Smooth muscle cell (in vitro differentiated cells): Measurements from ENCODE around the gene SOBP. TPM values are rescaled to one million over a fixed set of nuclear protein-coding genes. Genes with fewer than 3 reads are reported as not detected.

Experiments used
- DNase-seq: peaks from one replicate; lab custom pipeline; 2025; ENCODE audit not compliant: unreplicated experiment; lab: John Stamatoyannopoulos, UW
- H2AFZ ChIP-seq: fragments of 200-600 bp; sonication (generic); 2 replicates; pipeline ENCODE4 v1.6.0; 2016; ENCODE audit warnings: antibody characterized with exemption, low read depth, mild to moderate bottlenecking
- H3F3A ChIP-seq: fragments of 200-600 bp; sonication (generic); 2 replicates; pipeline ENCODE4 v1.6.0; 2017; ENCODE audit warnings: antibody characterized with exemption, low read depth
- H3K27ac ChIP-seq: fragments of 200-600 bp; sonication (generic); 2 replicates; pipeline ENCODE4 v1.5.1; 2016; ENCODE audit warnings: low read depth, mild to moderate bottlenecking
- H3K27me3 ChIP-seq: fragments of 200-600 bp; sonication (generic); 2 replicates; pipeline ENCODE4 v1.6.1; 2016; ENCODE audit warnings: low read depth, mild to moderate bottlenecking
- H3K36me3 ChIP-seq: fragments of 200-600 bp; sonication (generic); 2 replicates; pipeline ENCODE4 v1.5.1; 2016; ENCODE audit warnings: low read depth
- H3K4me1 ChIP-seq: fragments of 200-600 bp; sonication (generic); 2 replicates; pipeline ENCODE4 v1.5.1; 2016; ENCODE audit warnings: low read depth
- H3K4me2 ChIP-seq: fragments of 200-600 bp; sonication (generic); 2 replicates; pipeline ENCODE4 v1.6.0; 2016; ENCODE audit warnings: mild to moderate bottlenecking
- H3K4me3 ChIP-seq: fragments of 200-600 bp; sonication (generic); 2 replicates; pipeline ENCODE4 v1.5.1; 2016; ENCODE audit warnings: mild to moderate bottlenecking
- H3K79me2 ChIP-seq: fragments of 200-600 bp; sonication (generic); 2 replicates; pipeline ENCODE4 v1.6.0; 2016; ENCODE audit warnings: low read depth, mild to moderate bottlenecking
- H3K9ac ChIP-seq: fragments of 200-600 bp; sonication (generic); 2 replicates; pipeline ENCODE4 v1.6.0; 2016; ENCODE audit warnings: low read depth
- H3K9me3 ChIP-seq: fragments of 200-600 bp; sonication (generic); replicated peaks from 2 replicates; pipeline ENCODE4 v1.5.1; 2016; ENCODE audit warnings: low read depth
- H4K20me1 ChIP-seq: fragments of 200-600 bp; sonication (generic); 2 replicates; pipeline ENCODE4 v1.6.0; 2016; ENCODE audit warnings: low read depth
- CTCF ChIP-seq: fragments of 200-600 bp; sonication (generic); IDR thresholded peaks from 2 replicates; pipeline ENCODE4 v1.5.1; 2017; ENCODE audit warnings: borderline replicate concordance, mild to moderate bottlenecking, antibody characterized with exemption; ENCODE audit not compliant: insufficient read depth, poor library complexity, severe bottlenecking
- WGBS: methylation state at CpG from one replicate; pipeline ENCODE4 v1.1.7; 2016; ENCODE audit warnings: low lambda C conversion rate; 5-methylcytosine and 5-hydroxymethylcytosine counted together
- polyA plus RNA-seq: library from polyadenylated mRNA; unstranded; fragments of >200 nt; fragmentation: Nextera tagmentation; extraction: Ambion mirVana; gene quantifications from 2 replicates; pipeline ENCODE4 v1.2.1, GENCODE V29; 2016
- total RNA-seq: library from RNA; depleted of rRNA; stranded (reverse); fragments of >200 nt; gene quantifications from 2 replicates; pipeline ENCODE4 v1.2.3, GENCODE V29; 2014

Gene SOBP
- total and polyA plus RNA-seq, 2 experiments from 2014 or later, result 0.67 to 4.0 TPM

- H3F3A ChIP-seq, result no peaks in the 10 kb centered on the region
- DNase-seq, result no peak
- H4K20me1 ChIP-seq, result no peaks in the 10 kb centered on the region
Measured at GRCh38 chr6:107557698-107558097, 67.8 kb downstream of the SOBP start.

GRCh38 chr6:107560657-107561056 lies 70.7 kb downstream of the SOBP start:
- no peaks in the 10 kb centered on the region for H4K20me1 ChIP-seq
- H3K79me2 ChIP-seq, result no peaks in the 10 kb centered on the region
- peaks cover 15% of the 10 kb centered on the region for H3K4me1 ChIP-seq
- no peak overlapping the region for H3K27ac ChIP-seq
- no peak overlapping the region for H3K4me3 ChIP-seq
- H3F3A ChIP-seq, result no peaks in the 10 kb centered on the region
- H2AFZ ChIP-seq, result no peak overlapping the region
- DNase-seq, result no peak
- TF ChIP-seq CTCF, result no peak
- H3K9ac ChIP-seq, result no peak overlapping the region
- 70% methylated on average over 4 of the region's 4 CpGs for WGBS
- H3K36me3 ChIP-seq, result no peaks in the 10 kb centered on the region
- no peaks in the 10 kb centered on the region for H3K9me3 ChIP-seq
- H3K4me2 ChIP-seq, result no peak overlapping the region
- H3K27me3 ChIP-seq, result no peaks in the 10 kb centered on the region

More at GRCh38 chr6:107557698-107558097, 67.8 kb downstream of the SOBP start:
- no peak for TF ChIP-seq CTCF
- Histone ChIP-seq H3K27ac (no peak overlapping the region), H3K4me3 (no peak overlapping the region), H3K36me3 (no peaks in the 10 kb centered on the region), H3K79me2 (no peaks in the 10 kb centered on the region), H3K9me3 (no peaks in the 10 kb centered on the region), H2AFZ (no peak overlapping the region), H3K27me3 (no peaks in the 10 kb centered on the region), H3K9ac (no peak overlapping the region), H3K4me1 (peaks cover 23% of the 10 kb centered on the region), H3K4me2 (no peak overlapping the region)

- whole genome bisulfite sequencing, result 72% methylated on average over 3 of the region's 3 CpGs
- H3K4me2 ChIP-seq, result no peak overlapping the region
- no peaks in the 10 kb centered on the region for H3K9me3 ChIP-seq
- H4K20me1 ChIP-seq, result no peaks in the 10 kb centered on the region
- H2AFZ ChIP-seq, result no peak overlapping the region
- H3F3A ChIP-seq, result no peaks in the 10 kb centered on the region
- H3K27me3 ChIP-seq, result no peaks in the 10 kb centered on the region
- no peaks in the 10 kb centered on the region for H3K36me3 ChIP-seq
- no peak for TF ChIP-seq CTCF
- H3K27ac ChIP-seq, result no peak overlapping the region
- H3K79me2 ChIP-seq, result no peaks in the 10 kb centered on the region
- H3K4me1 ChIP-seq, result peaks cover 13% of the 10 kb centered on the region
- H3K9ac ChIP-seq, result no peak overlapping the region
- no peak overlapping the region for H3K4me3 ChIP-seq
- DNase-seq, result no peak
Measured at GRCh38 chr6:107561306-107561705, 71.4 kb downstream of the SOBP start.

- Histone ChIP-seq H3K36me3 (no peaks in the 10 kb centered on the region), H2AFZ (no peak overlapping the region), H3K4me2 (peak overlapping the region; percentile 14), H3K4me1 (peaks cover 13% of the 10 kb centered on the region), H3K9me3 (no peaks in the 10 kb centered on the region), H4K20me1 (no peaks in the 10 kb centered on the region), H3K27me3 (no peaks in the 10 kb centered on the region), H3F3A (no peaks in the 10 kb centered on the region), H3K4me3 (no peak overlapping the region), H3K27ac (peak overlapping the region; percentile 38), H3K79me2 (no peaks in the 10 kb centered on the region), H3K9ac (no peak overlapping the region)
- WGBS, result 59% methylated on average over 13 of the region's 13 CpGs
- no peak for DNase-seq
- no peak for TF ChIP-seq CTCF
Measured at GRCh38 chr6:107563694-107564588, 74.0 kb downstream of the SOBP start.
